HG03060 (cell line): ENCODE results near the gene PLCH1.
"Not testable (repeated sequence)": the region's sequence is repeated elsewhere in the genome, so short reads cannot be mapped to it uniquely, and the experiment has no call there.

Experiments
- ATAC-seq: cut with Tn5 transposase; IDR thresholded peaks from one replicate; pipeline ENCODE4 v1.9.1; 2021; ENCODE audit warnings: low read depth, moderate number of reproducible peaks; ENCODE audit not compliant: unreplicated experiment

PLCH1 gene

DNA sequence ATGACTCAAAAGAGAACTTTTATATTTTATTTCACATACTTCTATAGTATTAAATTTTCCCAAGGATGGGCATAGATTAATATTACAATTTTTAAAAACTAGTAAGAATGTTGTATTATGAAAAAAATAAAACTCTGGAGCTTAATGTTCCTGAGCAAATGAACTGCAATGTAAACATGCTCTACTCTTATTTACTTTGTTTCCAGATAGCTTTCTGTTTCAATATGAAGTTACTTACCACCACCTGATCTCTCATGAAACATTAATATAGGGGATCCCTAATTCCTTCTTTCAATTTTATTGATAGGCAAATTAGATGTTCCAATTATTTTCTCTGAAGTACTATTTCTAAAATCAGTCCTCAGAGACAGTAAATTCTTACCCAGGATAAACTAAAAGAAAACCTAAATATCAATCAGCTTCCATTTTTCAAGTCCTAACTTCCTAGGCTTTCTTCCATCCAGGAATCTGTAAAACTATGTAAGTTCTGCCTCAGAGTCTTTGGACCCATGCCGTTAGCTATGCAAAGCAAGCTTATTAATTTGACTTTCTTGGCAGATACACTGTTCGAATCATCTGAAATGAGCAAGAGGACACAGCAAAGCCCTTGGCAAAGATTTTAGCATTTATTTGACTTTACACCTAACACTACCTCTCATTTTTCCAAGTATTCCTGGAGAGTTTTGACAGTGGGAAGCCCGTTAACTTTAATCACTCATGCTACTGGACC lies 93.2 kb downstream of the PLCH1 start:
- no peak for ATAC-seq

DNA sequence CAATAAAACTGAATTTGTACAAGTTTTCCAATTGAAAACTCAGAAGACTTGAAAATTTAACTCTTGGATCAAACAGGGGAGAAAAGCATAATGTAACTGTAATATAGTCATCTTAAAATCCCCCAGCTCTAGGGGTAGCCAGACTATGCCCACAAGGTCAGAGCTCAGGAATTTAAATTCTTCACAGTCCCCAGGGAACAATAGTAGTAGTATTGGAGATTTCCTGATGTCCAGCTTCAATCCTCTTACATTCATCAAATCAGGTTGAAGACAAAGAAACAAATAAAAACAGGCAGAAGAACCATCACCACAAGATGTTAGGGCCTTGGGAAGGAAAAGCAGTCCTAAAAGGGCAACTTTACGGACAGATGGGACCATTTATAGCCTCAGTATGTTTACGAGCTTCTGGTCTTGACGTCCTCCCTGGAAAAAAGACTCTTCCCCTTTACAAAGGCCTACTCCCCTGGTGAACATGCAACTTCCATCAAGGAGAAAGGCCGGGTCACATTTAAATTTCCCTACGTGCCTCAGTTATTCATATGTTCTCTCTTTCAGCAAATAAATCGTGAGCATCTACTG lies 96.8 kb downstream of the PLCH1 start:
- no peak for ATAC-seq

DNA sequence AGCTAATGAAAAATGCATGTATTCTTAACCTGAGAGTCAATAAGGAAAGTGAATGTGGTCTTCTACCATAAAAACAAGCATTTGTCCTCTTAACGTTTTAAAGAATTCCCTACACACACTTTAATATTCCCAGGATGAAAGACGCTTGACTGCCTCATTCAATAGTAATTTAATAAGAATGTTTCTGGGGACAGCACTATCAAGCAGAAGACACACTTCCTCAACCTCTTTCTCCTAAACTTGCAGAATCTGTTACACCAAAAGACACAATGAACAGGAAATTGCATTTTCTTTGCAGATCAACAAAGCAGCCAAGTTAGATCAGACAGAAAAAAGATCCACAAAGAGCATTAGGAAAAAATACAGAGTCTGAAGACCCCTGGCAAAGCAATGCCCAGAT lies 97.7 kb downstream of the PLCH1 start:
- no peak for ATAC-seq

DNA sequence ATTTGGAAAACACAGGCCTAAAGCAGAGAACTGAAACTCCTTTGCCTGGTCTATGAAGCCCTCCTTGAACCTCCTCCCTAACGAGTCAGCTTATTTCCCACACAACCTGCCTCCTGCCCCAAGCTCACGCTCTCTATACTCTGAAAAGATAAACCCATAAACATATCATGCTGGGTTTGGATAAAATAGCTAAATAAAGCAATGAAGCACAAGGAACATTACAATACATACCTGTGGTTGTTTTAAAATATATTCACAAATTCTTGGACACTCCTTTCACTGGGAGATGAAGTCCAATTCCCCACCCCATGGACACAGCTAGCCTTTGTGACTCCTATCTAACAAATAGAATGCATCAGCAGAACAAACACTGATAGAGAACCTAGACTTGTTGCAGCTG lies 98.2 kb downstream of the PLCH1 start:
- no peak for ATAC-seq

DNA sequence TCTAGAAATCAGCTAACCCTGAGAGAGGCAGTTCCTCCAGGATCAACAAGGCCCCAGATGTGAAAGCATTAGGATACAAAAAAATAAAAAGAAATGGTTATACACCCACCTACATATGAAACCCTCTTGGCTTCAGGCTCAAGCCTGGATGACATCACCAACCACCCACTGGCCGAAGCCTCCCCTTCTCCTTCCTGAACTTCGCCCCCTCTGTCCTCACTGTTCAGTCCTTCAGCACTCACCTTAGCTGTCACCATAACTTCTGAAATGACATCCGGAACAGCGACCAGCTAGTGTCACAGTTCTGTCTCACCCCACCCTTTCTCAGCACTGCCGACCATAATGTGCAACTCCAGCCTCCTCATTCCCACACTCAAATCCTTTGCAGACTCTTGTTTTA lies 98.7 kb downstream of the PLCH1 start:
- no peak for ATAC-seq

DNA sequence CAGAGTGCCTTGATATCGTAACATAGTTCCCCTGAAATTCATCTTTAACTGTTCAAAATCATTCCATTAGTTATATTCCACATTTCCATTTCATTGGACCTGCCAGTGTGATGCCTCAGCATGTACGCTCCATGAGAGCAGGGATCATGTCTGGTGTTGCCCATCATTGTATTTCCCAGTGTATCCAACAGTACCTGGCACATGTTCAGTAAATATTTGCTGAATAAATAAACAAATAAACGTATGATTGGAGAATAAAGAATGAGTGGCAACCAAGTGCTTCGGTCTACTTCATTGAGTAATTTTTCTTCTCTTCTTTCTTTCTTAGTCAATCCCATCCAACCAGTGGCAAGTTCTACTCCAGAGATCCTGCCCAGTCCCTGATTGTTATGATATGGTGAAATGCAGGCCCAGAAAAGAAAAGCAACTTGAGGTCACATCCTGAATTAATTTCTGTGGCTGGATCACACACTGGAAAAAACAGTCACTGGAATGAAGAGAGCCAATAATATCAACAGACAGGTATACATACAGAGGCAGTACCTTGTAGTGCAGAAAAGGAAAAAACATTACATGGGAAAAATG lies 101.2 kb downstream of the PLCH1 start:
- no peak for ATAC-seq

DNA sequence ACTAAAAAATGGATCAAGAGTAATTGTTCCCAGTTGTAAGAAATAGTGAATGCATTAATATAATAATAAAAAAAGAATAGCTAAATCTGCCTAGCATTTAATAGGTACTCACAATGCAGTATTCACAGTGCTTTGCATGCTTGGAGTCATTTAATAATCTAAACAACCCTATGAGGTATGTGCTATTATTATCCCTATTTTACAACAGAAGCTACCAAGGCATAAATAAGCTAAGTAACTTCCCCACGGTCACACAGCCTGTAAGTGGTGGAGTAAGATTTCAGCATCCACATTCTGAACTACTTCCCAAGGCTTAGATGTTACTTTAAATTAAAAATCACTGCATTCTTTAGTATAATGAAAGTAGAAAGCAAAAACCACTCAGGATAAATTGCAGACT lies 102.9 kb downstream of the PLCH1 start:
- ATAC-seq = no peak

DNA sequence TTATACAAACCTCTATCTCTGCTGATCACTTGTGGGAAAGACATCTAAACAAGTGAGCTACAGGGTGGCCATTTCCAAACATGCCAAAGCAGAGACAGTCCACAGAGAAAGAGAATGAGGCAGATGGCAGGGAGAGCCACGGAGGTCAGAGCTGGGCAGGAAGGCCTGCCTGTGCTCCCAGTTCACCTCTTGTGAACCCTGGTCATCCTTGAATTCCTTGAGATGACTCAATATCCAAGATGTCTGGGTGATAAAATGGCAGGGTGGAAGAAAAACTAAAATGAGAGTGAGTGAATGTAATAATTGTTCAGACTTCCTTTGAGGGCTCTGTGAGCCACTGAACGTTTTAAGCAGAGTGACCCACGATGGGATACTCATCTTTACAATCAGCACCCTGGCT lies 104.8 kb downstream of the PLCH1 start:
- ATAC-seq = no peak

DNA sequence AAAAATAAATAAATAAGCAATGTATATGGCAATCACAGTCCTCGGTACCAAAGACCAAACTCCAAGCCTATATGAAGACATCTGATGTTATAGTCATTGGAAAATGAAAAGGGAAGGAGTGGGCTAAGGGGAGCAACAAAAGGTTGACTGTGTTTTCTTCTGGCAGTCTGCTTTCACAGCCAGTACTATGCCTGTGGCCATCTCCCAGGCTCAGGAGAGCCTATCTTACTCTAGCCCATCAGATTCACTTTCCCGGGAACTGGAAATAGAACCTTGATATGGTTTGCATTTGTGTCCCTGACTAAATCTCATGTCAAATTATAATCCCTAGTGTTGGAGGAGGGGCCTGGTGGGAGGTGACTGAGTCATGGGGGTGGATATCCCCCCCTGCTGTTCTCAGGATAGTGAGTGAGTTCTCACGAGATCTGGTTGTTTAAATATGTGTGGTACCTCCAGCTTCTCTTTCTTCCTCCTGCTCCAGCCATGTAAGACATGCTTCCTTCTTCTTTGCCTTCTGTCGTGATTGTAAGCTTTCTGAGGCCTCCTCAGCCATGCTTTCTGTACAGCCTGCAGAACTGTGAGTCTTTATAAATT lies 105.3 kb downstream of the PLCH1 start:
- ATAC-seq = no peak

DNA sequence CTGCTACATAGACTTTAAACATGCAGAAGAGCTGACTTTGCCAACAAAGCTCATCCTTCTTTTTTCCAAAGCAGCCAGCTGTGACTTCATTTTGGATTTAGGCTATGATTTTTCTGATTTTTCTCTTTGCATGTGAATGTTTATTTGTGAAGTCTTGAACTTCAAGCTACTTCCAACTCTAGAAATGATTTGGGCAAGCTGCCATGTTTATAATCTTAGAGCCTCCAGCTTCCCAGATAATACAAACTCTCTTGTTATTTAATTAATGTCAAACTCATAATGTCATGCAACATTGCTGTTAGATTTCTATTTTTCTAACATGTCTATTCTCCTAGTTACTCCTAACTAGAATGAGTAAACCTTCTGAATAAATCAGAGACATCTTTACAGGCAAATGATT lies 106.4 kb downstream of the PLCH1 start:
- not testable (repeated sequence) for ATAC-seq

DNA sequence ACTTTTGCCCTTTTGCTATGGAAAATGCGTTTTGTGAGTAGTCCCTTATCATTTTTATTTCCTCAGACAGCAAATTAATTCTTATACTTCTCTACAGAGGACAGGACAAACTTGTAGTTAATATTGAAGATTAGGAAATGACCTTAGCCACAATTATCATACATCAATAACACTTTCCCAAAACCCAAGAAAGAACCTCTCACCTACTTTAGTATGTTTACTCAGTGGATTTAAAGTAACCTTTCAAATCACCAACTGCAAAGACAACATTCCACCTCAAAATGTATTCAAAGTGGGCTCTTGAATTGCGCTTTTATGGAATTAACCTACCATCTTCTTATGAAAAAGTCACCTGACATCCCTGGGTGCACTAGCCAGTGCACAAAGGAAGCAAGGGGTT lies 107.3 kb downstream of the PLCH1 start:
- ATAC-seq = no peak

DNA sequence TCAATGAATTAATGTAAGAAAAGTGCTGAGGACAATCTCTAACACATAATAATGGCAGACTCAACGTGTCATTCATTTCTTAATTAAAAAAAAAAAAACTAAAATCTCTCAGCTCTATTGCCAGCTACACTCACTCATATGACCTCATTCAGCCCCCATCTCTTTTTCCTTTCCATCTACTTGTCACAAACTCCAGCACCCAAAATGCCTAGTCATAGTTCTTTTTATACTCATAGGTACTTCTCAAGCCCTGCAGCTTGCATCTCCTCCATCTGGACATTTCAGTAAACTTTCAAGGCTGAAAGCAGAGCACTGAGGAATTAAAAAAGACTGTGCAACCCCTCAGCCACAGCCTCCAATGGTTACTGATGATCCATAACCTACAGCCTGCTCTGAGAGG lies 109.8 kb downstream of the PLCH1 start:
- no peak for ATAC-seq

DNA sequence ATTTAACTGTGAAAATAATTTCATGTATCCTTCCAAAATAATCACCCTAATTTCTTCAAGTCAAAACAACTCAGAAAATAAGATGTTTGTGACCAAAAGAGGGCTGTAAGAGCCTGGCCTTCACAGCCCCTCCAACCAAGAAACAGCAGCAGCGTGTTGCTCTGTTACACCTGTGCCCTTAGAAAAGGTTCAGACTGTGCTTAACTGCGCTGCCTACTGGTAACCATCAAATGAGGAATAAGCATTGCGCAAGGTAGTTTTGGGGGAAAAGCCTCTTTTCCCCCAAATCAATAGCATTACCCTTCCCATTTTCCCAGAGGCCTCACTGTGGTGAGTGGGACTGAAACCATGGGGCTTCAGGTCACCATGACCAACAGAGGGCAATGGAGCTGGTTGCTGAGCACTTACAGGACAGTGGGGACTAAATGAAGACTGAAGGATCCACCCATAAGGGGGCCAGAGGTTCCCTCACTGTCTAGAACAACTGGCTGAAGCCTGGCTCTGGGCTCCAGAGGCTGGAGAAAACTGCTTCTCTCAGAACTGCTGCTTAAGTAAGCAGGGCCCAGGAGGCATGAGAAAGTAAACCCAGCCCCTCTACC lies 110.7 kb downstream of the PLCH1 start:
- no peak for ATAC-seq

DNA sequence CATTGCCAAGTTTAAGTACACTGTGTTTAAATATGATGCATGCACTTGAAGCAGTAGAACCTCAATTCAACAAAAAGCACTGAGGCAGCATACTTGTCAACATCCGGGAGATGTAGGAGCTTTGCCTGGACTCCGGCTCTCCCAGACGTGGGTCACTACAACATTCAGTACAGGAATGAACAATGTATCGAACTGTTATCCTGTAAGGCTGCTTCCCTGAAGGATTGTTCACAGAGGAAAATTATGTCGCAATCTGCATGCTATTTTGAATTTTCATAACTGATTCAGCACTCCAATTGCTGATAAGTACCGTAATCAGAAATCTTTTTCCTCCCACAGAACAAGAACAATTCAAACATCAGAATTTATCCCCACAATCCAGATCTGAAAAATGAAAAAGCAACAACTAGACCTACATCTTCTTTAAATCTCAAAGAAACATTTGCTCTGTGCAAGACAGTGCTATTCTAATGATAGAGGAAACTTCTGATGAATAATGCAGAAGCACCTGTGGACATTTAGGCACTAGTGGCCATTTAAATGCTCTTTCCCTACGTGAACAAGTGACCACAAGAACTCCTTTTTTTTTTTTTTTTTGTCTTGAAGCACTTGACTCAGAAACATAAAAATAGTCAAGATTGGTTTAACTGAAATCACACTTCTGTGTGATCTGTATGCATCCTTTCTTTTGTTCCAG lies 113.4 kb downstream of the PLCH1 start:
- no peak for ATAC-seq

DNA sequence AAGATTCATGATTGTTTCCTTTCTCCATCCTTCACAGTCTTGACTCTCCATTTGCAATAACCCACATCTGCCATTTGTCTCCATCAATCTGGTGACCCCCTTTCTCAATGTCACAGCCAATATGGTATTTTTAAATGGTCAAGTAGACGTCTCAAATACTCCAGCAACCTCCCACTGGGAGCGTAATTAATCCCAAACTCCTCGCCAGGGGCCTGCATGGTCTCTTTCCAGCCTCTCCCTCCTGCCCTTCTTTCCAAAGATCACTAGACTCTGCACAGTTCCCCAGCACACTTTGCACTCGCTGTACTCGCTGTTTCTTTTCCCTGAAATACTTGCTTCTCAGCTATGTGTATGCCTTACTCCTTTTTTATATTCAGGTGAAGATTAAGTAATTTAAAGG lies 115.3 kb downstream of the PLCH1 start:
- ATAC-seq = no peak

DNA sequence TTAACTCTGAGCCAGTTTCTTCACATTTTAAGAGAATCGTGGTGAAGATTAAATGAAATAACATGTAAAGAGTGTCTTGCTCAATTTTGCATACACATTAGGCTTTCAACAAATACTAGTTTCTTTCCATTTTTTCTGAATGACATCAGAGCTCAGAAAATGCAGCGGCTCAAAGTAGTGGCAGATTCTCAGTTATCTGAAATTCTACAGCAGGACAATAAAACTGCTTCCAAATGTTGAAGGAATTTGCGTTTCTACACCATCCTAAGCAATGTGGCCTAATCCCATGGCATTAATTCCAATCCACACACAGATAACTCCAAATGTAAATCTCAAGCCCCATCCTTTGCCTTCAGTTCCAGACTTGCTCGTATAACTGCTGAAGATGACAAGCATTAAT lies 115.8 kb downstream of the PLCH1 start:
- ATAC-seq = no peak

DNA sequence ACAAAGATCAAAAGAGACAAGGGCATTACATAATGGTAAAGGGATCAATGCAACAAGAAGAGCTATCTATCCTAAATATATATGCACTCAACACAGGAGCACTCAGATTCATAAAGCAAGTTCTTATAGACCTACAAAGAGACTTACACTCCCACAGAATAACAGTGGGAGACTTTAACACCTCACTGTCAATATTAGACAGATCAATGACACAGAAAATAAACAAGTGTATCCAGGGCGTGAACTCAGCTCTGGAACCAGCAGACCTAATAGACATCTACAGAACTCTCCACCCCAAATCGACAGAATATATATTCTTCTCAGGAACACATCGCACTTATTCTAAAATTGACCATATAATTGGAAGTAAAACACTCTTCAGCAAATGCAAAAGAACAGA lies 122.2 kb downstream of the PLCH1 start:
- not testable (repeated sequence) for ATAC-seq

DNA sequence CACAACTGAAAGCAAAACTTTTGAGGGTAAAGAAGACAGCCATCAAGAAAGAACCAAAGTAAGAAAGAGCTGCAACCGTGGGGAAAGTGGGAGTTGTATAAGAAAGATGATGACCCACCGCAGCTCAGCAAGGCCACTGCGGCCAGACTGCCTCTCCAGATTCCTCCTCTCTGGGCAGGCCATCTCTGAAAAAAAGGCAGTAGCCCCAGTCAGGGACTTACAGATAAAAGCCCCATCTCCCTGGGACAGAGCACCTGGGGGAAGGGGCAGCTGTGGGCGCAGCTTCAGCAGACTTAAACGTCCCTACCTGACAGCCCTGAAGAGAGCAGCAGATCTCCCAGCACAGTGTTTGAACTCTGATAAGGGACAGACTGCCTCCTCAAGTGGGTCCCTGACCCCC lies 124.3 kb downstream of the PLCH1 start:
- ATAC-seq = not testable (repeated sequence)

DNA sequence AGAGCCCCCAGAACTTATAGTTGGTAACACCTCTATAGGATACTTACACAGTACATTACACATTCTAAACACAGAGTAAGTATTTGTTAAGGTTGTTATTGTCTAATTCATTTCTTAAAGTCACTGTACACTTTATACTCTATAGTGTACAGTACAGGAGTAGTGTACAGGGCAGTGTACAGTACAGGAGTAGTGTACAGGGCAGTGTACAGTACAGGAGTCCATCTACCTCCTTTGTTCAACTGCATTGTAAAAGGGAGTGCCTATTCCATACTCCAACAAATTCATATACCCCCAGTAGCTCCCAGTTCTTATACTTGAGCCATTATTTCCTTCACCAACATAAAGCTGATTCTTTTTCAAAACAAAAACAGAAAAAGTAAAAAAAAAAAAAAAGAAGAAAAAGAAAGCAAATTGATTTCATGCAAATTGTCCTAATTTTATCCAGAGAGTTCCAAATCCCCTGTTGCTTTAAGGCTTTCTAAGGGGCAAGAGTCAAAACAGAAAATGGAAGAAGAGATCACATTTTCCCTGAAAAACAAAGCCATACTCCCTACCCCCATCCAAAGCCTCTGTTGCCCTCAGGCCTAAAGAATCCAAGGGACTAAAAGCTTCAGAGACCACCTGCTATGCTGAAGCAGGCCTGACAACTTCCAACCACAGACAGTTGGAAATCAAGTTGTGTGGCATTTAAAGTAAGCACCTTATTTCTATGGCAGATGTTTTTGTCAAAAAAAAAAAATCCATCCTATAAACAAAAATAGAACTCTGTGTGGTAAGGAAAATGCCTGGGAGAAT lies 125.6 kb downstream of the PLCH1 start:
- ATAC-seq = no peak

DNA sequence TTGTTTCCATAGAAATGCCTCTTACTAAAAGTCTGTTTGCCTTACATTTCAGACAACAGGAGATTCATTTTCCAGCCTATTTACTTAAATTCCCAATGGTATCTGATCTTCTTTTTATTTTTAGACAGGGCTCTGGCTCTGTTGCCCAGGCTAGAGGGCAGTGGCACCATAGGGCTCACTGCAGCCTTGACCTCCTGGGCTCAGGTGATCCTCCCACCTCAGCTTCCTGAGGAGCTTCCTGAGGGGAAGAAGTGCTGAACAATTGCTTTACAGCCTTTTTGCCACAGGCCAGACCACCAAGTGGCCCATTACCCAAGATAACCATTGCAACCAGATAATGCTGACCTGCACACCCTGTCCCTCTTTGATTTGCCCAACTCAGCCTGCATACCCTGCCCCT lies 126.3 kb downstream of the PLCH1 start:
- ATAC-seq = no peak
